ENCODE measurements around the gene GMPPB.
"Not testable (repeated sequence)": the region's sequence is repeated elsewhere in the genome, so short reads cannot be mapped to it uniquely, and the experiment has no call there.

GMPPB gene

GRCh38 chr3:49723628-49724551 is at the start of gene GMPPB:
Gene GMPPB (minus strand): TSS chr3:49723951. CDS start chr3:49723726, 225 bp downstream.
- DNase-seq = peak; percentile 61

GRCh38 chr3:49772703-49773102 is 49.0 kb upstream of the GMPPB start:
- no peak for DNase-seq

DNA sequence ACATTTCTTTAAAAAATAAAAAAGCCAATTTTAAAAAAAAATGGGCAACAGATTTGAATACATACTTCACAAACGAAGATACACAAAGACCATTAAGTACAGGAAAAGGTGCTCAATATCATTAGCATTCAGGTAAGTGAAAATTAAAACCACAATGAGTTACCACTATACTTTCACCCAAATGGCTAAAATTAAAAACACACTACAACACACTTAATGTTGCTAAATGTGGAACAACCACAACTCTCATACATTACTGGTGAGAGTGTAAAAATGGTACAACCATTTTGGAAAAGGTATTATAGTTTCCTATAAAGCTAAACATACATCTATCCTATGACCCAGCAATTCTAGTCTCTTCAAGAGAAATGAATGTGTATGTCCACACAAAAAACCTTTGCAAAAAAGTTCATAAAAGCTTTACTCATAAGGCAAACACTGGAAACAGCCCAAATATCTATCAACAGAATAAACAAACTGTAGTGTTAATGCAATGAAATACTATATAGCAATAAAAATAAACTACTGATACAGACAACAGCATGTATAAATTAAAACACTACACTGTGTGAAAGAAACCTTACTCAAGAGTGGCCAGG is 47.7 kb upstream of the GMPPB start:
- DNase-seq = no peak

DNA sequence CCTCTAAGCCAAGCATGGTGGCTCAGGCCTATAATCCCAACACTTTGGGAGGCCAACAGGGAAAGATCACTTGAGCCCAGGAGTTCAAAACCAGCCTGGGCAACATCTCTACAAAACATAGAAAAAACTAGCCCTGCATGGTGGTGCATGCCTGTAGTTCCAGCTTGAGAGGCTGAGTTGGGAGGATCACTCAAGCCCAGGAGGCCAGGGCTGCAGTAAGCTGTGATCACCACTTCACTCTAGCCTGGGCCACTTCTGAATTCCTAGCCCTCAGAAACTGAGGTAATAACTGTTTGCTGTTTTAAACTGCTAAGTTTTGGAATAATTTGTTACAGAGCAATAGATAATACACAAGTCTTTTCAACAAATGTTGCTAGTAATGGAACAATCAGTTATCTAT is 46.2 kb upstream of the GMPPB start:
- DNase-seq = no peak

DNA sequence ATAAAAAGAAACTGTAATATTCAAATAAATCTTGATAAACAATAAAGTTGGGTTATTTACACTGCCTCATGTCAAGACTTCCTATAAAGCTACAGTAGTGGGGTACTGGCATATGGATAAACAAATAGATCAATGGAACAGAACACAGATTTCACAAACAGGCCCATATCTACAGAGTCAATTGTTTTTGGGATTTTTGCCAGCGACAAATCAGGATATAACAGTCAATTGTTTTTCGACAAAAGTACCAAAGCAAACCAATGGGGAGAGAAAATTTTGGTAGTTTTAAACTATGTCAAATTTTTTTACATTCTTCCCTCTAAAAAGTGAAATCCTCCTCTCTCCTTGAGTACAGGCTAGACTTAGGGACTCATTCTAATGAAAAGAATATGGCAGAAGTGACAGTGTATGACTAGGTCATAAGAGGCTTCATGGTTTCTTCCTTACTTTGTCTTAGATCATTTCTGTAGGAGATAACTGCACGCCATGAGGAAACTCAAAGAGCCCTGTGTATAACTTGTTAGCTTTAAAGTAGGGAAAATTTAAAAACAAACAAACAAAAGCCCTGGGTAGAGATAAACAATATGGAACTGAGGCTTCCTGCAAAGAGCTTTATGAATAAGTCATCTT is 45.6 kb upstream of the GMPPB start:
- no peak for DNase-seq

DNA sequence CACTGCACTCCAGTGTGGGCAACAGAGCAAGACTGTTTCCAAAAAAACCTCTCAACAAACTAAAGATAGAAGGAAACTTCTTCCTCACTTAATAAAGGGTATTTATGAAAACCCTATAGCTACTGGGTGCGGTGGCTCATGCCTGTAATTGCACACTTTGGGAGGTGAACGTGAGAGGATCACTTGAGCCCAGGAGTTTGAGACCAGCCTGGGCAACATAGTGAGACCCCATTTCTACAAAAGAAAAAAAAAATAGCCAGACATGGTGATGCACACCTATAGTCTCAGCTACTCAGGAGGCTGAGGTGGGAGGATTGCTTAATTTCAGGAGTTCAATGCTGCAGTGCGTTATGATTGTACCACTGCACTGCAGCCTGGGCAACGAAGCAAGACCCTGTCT is 40.2 kb upstream of the GMPPB start:
- no peak for DNase-seq

DNA sequence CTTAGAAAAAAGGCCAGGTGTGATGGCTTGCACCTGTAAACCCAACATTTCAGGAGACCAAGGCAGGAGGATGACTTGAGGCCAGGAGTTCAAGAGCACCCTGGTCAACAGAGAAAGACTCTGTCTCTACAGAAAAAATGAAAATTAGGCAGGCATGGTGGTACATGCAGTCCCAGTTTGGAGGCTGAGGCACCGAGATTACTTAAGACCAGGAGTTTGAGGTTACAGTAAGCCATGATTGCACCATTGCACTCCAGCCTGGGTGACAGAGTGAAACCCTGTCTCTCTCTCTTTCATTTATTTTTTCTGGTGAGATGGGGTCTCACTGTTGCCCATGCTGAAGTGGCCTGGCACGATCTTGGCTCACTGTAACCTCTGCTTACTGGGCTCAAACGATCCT is 37.9 kb upstream of the GMPPB start:
- DNase-seq = no peak

GRCh38 chr3:49759226-49759625 is 35.5 kb upstream of the GMPPB start:
- DNase-seq = no peak

GRCh38 chr3:49757197-49757596 is 33.4 kb upstream of the GMPPB start:
- no peak for DNase-seq

- DNase-seq = no peak
Observed at GRCh38 chr3:49756036-49756435, 32.3 kb upstream of the GMPPB start.

DNA sequence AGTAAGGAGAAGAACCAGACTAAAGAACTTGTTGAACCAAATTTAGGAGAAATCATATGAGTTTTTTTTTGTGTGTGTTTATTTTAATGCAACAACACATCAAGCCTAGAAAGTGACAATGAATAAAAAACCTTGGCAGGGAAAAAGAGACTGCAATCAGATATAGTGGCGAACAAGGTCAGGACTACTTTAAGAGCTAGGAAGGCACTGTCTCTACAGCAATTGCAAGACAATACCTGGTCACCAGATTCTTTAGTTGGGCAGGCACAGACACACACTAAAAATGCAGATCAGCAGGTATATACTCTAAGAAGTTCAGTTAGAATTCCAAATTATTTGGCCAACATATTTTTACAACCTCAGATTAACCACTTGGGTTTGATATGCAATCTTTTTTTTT is 30.8 kb upstream of the GMPPB start:
- DNase-seq = no peak

- no peak for DNase-seq
Observed at GRCh38 chr3:49751501-49751900, 27.8 kb upstream of the GMPPB start.

- DNase-seq = no peak
Observed at GRCh38 chr3:49750056-49750455, 26.3 kb upstream of the GMPPB start.

- DNase-seq = not testable (repeated sequence)
Observed at GRCh38 chr3:49748874-49749273, 25.1 kb upstream of the GMPPB start.

DNA sequence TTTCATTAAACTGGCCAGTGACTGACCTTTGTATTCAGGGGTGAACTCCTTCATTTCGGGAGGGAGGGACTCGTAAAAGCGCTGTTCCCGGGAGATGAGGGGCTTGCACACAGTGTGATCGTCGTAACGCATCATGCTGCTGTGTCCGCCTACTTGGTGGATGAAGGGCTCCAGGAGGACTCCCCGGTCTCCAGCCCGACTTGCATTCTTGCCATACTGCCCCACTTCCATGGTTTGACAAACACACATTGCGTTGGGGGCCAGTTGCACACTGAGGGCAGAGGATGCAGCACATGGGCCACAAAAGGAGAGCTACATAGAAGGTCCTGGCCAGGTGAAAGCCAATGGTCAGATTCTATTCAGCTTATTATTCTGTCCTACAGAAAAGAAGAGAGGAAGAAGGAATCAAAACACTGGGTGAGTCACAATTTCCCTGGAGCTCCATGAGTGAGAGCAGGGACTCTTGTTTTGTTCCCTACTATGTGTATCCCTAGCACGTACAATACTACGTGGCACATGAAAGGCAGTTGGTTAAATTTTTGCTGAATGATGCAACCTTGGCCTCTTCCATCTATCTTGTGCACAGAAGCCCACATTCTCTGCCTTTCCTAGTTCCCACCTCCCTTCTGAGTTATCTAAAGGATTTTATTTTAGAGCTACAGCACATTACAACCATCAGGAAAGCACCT is 24.2 kb upstream of the GMPPB start:
- DNase-seq = no peak

DNA sequence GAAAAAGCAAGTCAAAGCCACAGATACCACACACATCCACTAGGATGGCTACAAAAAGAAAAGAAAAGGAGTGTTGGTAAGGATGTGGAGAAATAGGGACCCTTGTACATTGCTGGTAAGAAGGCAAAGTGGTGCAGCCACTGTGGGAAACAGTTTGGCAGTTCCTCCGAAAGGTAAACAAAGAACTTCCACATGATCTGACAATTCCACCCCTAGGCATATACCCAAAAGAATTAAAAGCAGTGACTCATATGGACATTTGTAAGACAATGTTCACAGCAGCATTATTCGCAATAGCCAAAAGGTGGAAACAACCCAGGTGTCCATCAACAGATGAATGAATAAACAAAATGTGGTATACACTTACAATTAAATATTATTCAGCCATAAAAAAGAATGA is 22.2 kb upstream of the GMPPB start:
- no peak for DNase-seq

DNA sequence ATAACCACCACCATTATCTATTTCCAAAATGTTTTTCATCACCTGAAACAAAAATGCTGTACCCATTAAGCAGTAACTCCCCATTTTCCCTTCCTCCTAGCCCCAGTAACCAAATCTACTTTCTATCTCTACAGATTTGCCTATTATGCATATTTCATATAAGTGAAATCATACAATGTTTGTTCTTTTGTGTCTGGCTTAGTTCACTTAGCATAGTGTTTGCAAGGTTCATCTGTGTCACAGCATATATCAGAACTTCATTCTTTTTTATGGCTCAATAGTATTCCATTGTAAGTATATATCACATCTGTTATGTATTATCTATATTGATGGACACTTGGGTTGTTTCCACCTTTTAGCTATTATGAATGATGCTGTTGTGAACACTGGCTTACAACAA is 16.7 kb upstream of the GMPPB start:
- DNase-seq = no peak

GRCh38 chr3:49738067-49738713 is 14.4 kb upstream of the GMPPB start:
- DNase-seq = no peak

GRCh38 chr3:49734752-49735151 is 11.0 kb upstream of the GMPPB start:
- no peak for DNase-seq

GRCh38 chr3:49733551-49733950 is 9.8 kb upstream of the GMPPB start:
- no peak for DNase-seq

GRCh38 chr3:49732597-49732996 is 8.8 kb upstream of the GMPPB start:
- no peak for DNase-seq

DNA sequence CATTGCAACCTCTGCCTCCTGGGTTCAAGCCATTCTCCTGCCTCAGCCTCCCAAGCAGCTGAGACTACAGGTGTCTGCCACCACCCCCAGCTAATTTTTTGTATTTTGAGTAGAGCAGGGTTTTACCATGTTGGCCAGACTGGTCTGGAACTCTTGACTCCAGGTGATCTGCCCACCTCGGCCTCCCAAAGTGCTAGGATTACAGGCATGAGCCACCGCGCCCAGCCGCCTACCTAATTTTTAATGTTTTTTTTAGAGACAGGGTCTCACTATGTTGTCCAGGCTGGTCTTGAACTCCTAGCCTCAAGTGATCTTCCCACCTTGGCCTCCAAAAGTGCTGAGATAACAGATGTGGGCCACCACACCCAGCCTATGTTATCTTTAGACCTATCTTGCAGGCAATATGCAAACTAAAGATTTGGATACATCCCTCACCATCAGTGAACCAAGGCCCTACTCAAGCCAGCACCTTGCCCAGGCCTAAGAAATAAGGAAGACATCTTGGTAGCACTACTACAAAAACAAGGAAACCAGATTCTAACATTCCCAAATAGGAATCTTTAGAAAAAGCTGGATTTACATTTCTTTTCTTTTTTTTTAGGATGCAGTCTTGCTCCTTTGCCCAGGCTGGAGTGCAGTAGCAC is 6.3 kb upstream of the GMPPB start:
- DNase-seq = no peak

Data from DMS79 treated with DMSO at 0.1 percent for 48 hours (cell line).